22Rv1 (cell line): ENCODE measurements around the gene RFLNA.

Source experiments
- H3K27ac ChIP-seq: fragments of 450-650 bp; 2 replicates; pipeline ENCODE4 v1.5.1; 2017
- ZFX ChIP-seq: fragments of 450-650 bp; IDR thresholded peaks from 2 replicates; pipeline ENCODE4 v1.6.1; 2017; ENCODE audit warnings: antibody characterized with exemption, borderline replicate concordance
- TF ChIP-seq, protein P1 (sequence below): fragments of 450-650 bp; IDR thresholded peaks from 2 replicates; pipeline ENCODE4 v1.5.1; 2017; ENCODE audit warnings: mild to moderate bottlenecking

The RFLNA gene

DNA sequence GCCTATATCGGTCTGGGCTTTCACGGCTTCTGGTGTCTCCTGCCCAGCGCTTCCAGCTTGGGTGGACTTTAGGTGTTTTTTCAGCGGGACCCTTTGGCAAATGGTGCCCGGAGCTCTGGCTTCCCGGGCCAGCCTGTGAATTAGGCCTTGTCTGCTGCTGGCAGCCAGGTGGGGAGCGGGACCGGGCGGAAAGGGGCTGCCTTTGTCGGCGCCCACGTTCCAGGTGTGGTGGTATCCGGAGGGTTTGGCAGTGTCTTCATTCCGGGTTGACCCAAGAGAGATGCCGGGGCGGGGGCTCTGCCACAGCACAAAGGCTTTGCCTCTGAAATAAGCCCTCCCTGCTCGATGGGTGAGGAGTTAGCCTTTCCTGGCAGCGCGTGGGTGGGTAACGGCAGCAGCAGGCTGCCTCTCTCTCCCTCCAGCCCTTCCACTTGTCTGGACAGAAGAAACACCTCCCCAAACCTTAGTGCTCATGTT lies 9.5 kb downstream of the RFLNA start:
- H3K27ac ChIP-seq = no peak overlapping the region
- TF ChIP-seq, protein P1, sequence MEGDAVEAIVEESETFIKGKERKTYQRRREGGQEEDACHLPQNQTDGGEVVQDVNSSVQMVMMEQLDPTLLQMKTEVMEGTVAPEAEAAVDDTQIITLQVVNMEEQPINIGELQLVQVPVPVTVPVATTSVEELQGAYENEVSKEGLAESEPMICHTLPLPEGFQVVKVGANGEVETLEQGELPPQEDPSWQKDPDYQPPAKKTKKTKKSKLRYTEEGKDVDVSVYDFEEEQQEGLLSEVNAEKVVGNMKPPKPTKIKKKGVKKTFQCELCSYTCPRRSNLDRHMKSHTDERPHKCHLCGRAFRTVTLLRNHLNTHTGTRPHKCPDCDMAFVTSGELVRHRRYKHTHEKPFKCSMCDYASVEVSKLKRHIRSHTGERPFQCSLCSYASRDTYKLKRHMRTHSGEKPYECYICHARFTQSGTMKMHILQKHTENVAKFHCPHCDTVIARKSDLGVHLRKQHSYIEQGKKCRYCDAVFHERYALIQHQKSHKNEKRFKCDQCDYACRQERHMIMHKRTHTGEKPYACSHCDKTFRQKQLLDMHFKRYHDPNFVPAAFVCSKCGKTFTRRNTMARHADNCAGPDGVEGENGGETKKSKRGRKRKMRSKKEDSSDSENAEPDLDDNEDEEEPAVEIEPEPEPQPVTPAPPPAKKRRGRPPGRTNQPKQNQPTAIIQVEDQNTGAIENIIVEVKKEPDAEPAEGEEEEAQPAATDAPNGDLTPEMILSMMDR = no peak
- no peak for TF ChIP-seq ZFX

DNA sequence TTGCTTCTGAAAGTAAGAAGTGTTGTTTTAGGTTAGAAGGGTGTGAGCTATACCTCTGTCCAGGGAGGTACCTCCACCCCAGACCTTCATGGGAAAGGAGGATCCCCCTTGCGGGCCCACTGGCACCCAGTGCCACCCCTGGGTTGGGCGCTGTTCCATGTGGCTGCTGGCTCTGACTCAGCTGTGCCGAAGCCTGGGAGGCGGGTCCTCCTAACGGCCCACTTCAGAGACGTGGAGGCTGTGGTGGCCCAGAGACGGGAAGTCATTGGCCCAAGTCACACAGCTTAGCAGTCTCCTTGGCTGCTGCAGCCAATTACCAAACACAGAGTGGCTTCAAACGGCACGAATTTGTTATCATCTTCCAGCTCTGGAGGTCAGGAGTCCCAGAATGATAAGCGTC lies 10.2 kb downstream of the RFLNA start:
- TF ChIP-seq, protein P1 = no peak
- no peak for TF ChIP-seq ZFX
- H3K27ac ChIP-seq = no peak overlapping the region

DNA sequence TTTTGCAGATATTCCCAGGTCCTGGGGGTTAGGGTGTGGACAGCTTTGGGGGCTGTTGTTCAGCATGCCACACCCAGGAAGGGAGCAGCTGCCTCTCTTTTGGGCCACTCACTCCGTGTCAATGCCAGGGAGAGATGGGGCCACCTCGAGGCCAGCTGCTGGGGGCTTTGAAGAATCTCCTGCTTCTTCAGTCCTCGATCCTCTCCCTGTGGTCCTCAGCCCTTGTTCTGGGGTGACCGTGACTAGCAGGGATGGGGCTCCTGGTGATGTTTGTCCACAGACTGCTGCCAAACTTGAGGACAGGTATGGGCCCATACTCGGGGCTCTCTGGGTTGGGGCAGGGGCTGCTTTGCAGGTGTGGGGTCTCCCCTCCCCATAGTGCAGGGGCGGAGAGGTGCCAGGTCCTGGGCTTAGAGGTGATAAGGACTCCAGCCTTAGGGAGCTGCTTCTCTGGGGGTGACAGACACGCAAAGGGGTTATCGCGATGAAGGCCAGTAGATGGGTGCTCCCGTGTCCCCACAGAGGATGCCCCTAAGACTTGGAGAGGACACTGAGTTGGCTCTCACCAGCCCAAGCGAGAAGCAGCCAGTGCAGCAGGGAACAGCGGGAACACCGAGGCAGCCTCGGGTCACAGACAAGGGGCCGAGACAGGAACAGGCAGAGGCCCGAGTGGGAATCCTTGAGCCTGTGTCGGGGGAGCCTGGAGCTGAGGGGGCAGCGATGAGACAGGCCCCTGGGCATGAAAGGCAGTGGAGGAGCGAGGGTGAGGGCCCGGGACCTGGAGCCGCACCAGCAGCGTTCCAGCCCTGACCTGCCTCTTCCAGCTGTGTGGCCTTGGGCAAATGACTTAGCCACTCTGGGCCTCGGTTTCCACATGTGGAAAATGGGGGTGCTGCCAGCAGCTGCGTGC lies 11.1 kb downstream of the RFLNA start:
- no peak for TF ChIP-seq ZFX
- TF ChIP-seq, protein P1 = no peak
- no peak overlapping the region for H3K27ac ChIP-seq

DNA sequence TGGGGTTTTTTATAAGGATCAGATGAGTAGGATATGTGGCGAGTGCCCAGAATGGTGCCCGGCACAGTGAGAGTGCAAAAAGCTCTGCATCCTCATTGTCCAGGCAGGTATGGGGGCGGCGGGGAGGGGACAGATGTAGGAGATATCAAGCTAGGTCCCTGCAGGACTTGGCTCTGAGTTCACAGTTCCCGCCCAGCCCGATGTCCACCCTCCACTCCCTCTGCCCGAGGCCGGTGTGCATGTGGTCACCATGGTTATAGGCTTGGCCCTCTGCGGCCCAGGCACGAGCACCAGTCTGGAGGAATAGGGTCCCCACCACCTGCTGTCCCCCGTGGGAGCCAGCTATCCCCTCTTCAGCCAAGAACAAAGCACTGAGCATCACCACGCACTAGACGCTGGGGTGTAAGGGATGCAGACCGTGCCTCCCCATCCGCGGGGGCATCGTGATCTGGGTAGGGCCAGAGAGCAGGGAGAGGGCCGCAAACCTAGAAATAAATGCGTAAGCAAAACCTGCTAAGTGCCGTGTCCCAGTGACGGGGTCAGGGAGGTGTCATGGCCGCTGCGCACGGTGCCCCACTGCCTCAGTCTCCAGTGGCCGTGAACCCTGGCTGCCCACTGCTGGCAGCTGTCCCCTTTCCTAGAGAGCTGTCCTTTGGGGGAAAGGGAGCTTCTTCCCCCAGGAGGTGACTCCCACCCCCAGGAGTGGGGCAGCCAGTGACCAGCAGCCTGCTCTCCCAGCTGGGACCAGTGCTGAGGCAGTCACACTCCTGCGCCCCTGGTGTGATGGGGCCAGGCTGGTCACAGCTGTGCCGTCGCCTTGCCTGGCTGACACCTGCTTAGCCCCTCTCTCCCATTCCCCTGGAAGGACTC lies 12.0 kb downstream of the RFLNA start:
- TF ChIP-seq ZFX = no peak
- TF ChIP-seq, protein P1 = no peak
- H3K27ac ChIP-seq = no peak overlapping the region

DNA sequence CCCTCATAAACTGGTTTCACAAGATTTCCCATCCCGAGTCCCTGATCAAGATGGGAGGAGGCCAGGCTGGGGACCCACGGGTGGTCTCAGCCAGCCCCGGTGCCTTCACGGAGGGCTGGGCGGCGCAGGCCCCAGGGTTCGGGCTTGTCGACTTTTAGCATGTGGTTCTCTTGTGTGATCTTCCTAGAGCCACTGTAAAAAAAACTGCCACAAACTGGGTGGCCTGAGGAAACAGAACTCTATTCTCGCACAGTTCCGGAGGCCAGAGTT lies 12.6 kb downstream of the RFLNA start:
- TF ChIP-seq ZFX = no peak
- TF ChIP-seq, protein P1 = no peak

DNA sequence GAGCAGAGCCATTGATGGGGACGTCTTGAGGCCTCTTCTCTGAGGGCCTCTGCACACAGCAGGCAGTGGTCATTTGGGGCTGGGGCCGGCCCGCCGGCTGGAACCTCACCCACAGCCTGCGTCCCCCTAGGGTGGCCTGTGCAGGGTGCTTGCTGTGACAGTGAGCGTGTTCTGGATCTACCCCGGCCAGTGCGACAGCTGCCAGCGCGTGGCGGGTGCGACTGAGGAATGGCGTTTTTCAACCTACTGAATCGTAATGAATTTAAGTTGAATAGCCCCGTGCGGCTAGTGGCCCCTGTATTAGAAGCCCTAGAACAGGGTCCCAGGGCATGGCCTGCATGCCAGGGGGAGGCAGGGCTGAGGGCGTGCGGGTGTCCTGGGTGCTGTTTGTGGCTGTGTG lies 13.8 kb downstream of the RFLNA start:
- TF ChIP-seq ZFX = no peak
- TF ChIP-seq, protein P1 = no peak
- H3K27ac ChIP-seq = no peak overlapping the region

More for the DNA sequence above, 12.6 kb downstream of the RFLNA start:
- H3K27ac ChIP-seq = no peak overlapping the region
